NK-92 treated with Interleukin-12 subunit alpha and Interleukin-12 subunit beta, amount 100 ng/mL, for 24 hours (cell line): ENCODE results near the gene MIER2.
"Not testable (repeated sequence)": the region's sequence is repeated elsewhere in the genome, so short reads cannot be mapped to it uniquely, and the experiment has no call there.

Source experiments
- DNase-seq: peaks from one replicate; lab custom pipeline; 2025; lab: John Stamatoyannopoulos, UW

MIER2 gene

DNA sequence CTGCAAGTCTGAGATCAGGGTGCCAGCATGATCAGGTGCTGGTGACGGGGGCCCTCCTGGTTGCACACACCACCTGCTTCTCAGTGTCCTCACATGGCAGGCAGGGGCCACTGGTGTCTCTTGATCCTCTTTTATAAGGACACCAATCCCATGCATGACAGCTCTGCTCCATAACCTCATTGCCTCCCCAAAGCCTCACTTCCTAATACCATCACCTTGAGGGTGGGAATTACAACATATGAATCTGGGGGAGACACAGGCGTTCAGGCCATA is 15.0 kb upstream of the MIER2 start:
- no peak for DNase-seq

DNA sequence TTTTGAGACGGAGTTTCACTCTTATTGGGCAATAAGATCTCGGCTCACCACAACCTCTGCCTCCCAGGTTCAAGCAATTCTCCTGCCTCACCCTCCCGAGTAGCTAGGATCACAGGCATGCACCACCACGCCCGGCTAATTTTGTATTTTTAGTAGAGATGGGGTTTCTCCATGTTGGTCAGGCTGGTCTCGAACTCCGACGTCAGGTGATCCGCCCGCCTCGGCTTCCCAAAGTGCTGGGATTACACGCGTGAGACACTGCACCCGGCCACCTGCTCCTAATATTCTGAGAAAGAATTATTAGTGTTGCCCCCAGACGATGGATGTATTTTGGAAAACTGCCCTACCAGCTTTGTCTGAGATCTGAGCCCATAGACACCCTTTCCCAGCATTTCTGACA is 10.9 kb upstream of the MIER2 start:
- not testable (repeated sequence) for DNase-seq

DNA sequence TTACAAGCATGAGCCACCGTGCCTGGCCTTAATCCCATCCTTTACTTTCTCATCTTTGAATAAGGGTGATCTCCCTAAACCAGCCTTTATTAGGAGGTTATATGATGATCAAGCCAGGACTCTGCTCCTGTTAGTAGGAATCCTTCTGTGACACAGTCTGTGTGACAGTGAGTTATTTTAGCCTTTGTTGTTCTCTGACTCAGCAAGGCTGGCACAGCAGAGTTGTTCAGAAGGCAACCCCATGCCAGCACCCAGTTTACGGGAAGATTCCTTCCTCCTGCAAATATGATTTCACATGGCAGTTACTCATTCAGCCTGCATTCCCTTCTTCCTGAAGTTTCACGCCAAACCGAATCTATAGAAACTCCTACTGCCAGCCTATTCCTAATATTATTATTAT is 10.5 kb upstream of the MIER2 start:
- no peak for DNase-seq

- DNase-seq: no peak
Measured at GRCh38 chr19:351976-352625, 7.5 kb upstream of the MIER2 start.

DNA sequence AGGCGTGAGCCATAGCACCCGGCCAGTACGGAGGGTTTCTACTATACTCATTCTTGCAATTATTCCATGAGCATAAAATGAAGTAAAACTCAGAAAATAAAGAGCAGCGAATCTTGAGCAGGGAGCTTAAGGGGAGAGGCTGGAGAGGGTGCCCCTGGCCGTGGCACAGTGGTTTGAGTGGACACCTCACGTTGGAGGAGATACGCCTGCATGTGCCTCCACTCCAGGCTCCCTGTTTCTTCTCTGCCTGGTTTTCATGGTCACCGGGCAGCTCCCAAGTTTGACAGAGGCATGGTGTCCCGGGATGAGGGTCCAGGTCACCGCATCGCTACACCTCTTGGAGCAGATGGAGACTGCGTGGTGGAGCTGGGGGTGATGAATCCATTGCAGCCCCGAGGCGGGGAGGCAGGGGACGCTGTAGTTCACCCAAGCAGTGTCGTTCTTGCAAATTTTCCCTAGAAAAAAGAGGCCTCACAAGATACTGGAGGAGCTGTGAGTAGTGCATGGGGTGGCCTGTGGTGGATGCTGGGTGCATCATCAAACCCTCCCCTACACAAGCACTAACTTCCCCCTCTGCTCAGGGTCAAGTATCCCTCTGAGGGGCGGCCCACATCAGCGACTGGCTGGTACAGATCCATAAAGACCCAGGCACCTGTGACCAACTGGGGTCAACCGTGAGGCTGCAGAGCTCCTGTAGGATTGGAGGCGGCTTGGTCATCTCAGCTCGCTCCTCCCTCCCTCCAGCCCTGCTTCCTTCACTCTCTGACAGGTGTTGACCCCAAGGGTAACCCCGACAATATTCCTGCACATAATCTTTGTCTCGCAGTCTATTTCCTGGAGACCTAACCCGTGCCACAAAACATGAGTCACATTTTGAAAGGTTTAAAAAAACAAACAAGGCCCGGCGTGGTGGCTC is 3.6 kb upstream of the MIER2 start:
- DNase-seq: no peak

DNA sequence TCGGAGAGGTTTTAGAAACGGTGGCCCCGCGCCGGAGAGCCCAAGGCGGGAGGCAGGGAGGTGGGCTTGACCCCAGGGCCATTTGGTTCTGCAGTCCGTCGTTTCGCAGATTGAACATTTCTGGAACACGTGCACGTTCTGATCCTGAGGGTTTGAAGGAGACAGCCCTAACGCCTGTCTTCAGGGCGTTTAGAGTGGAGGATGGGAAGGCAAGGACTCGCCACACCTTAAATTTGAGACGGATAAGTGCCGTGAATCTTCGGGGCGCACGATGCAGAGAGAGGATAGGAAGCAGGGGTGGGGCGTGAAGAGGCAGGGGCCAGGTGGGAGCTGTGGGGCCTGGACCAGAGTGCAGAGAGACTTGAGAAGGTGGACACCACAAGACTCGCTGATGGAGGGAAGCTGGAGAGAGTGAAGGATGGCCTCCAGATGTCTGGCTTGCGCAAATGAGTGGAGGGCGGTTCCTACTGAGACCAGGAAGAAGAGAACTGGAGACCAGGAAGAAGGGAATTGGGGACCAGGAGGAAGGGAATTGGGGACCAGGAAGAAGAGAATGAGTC is 804 bp upstream of the MIER2 start:
- no peak for DNase-seq

- DNase-seq: no peak
Measured at GRCh38 chr19:343941-344624, 513 bp downstream of the MIER2 start.

DNA sequence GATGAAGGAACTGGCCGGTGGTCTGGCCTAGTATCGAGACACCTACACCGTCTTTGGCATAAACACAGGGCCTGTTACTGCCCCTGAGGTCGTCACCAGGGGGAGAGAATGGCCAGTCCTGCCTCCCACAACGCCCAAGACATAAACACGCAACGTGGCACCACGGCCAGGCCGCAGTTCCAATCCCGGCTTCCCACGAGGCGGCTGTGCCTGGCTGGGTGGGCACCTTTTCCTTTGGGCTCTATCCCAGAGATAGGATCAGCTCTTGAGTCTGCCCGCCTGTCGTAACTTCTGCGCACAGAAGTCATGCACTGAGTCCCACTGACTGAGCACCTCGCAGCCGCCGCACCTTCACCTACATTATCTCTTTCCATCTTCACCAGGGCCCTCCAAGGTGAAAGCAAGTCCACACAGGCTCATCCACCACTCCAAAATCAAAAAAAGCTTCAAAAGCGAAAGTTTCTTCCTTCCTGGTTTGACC is 1.1 kb downstream of the MIER2 start:
- DNase-seq: no peak

GRCh38 chr19:342801-343421 is 1.7 kb downstream of the MIER2 start:
- DNase-seq: no peak

- no peak for DNase-seq
Measured at GRCh38 chr19:342128-342455, 2.5 kb downstream of the MIER2 start.

DNA sequence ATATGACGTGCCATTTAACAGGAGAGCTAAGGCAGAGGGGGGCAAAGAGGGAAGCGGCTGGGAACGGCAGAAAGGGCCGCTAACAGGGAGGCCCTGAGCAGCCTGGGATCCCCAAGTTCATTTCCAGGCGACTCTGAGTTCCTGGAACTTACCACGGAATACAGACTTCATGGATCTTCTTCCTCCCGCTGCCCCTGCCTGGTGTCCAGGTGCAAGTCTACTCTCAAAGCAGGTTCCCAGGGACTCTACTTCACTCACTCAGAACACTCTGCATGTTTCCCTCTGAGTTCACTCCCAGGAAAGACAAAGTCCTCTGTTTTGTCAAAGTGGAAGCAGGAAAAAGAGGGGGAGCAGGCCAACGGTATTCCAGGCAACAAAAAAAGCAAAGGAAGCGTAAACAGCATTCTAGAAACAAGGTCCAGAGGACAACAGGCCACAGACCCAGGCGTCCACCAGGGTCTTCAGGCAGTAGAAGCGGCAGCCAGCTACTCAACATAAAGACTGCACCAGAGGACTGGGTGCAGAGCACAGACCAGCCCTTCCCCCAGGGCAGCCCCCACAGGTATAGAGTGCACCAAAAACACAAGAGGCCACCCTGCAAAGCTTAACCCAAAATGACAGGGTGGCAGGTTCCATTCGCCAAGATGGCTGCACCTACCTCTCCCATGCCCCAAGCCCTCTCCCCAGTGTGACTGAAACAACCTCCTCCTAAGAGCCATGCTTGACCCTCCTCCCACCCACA is 3.0 kb downstream of the MIER2 start:
- DNase-seq: no peak

- no peak for DNase-seq
Measured at GRCh38 chr19:340620-341385, 3.8 kb downstream of the MIER2 start.

DNA sequence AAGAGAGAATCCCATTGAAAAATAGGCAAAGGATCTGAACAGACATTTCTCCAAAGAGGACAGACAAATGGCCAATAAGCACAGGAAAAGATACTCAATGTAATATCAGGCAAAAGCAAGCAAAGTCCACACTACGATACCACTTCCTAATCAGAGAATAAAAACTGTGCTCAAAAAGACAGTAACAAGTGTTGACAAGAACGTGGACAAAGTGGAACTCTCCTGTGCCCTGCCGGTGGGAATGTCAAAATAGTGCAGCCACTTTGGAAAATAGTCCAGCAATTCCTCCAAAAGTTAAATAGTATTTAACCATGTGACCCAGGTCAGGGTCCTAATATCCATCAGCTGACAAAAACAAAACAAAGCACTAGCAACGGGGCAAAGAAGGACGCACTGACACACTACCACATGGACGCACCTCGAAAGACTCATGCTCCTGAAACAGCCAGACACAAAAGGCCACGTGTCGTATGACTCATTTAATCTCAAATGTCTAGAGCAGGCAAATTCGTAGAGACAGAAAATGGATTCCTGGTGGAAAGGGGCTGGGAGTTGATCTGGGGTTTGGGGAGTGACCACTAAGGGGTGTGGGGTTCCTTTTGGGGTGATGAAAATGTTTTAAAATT is 5.2 kb downstream of the MIER2 start:
- no peak for DNase-seq

DNA sequence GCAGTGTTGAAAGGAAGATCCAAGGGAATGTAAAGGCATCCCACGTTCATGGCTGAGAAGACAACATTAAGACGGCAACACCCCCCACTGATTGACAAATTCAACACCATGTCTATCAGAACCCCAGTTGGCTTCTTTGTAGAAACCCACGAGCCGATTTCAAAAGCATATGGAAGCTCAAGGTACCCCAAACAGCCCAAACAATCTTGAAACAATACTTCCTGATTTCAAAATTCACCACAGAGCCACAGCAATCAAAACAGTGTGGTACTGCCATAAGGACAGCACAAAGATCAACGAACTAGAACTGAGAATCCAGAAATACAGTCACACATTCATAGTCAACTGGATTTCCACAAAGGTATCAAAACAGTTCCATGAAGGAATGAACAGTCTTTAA is 6.2 kb downstream of the MIER2 start:
- no peak for DNase-seq

DNA sequence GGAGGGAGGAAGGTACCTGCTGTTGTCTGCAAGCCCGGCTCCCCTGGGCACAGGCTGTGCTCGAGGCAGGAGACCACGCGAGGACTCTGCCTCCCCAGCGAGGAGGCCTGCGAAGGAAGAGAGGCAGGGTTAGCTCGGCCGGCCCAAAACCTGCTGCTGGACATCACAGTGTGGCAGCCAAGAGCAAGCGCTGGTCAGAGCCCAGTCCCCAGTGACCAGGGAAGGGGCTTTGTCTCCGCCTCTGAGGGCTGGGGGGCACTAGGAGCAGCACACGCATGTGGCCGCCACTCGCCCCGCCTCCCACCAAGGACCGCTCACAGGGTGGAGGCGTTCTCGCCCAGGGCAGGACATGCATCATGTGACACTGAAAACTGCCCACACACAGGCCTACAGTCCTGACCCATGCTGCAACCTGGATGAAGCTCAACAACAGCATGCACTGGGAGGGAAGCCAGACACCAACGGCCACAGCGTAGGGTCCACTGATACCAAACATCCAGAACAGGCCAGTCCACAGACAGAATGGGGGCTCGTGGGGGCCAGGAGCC is 8.5 kb downstream of the MIER2 start:
- no peak for DNase-seq

- no peak for DNase-seq
Measured at GRCh38 chr19:335486-336066, 9.0 kb downstream of the MIER2 start.

DNA sequence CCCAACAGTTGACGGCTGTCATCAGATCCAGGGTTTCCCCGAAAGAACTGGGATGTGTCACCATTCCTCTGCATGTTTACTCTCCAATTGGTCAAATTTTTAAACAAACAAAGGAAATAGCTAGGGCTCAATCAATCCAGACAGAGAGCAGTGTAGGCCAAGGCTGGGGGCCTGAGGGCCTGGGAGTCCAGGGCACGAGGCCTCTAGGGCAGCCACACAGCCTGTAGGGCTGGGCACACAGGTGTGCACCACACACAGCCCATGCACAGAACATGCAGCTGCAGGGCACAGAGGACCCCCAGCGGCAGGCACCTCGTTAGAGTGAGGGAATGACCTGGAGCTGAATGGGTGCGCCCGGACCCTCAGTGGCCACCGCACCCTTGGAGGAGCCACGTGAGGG is 9.5 kb downstream of the MIER2 start:
- no peak for DNase-seq

- no peak for DNase-seq
Measured at GRCh38 chr19:334296-335071, 10.1 kb downstream of the MIER2 start.

GRCh38 chr19:330503-330902 is 14.1 kb downstream of the MIER2 start:
- DNase-seq: no peak
